Loucy (cell line): ENCODE data around the gene COX20.

Source experiments
- CTCF ChIP-seq: fragments of 200-600 bp; sonication (generic); conservative IDR thresholded peaks from 2 replicates; pipeline ENCODE4 v1.5.1; 2014; ENCODE audit warnings: mild to moderate bottlenecking, antibody characterized with exemption, low read length
- EZH2phosphoT487 ChIP-seq: fragments of 200-600 bp; IDR thresholded peaks from 2 replicates; pipeline ENCODE4 v1.6.1; 2018; ENCODE audit warnings: antibody characterized with exemption, mild to moderate bottlenecking, moderate library complexity, borderline replicate concordance

- TF ChIP-seq CTCF (no peak), EZH2phosphoT487 (no peak)
Observed at GRCh38 chr1:244869364-244869827, 33.9 kb downstream of the COX20 start.
